ENCODE measurements around the gene ADAMTS10.
"Not testable (repeated sequence)": the region's sequence is repeated elsewhere in the genome, so short reads cannot be mapped to it uniquely, and the experiment has no call there.

Gene ADAMTS10

DNA sequence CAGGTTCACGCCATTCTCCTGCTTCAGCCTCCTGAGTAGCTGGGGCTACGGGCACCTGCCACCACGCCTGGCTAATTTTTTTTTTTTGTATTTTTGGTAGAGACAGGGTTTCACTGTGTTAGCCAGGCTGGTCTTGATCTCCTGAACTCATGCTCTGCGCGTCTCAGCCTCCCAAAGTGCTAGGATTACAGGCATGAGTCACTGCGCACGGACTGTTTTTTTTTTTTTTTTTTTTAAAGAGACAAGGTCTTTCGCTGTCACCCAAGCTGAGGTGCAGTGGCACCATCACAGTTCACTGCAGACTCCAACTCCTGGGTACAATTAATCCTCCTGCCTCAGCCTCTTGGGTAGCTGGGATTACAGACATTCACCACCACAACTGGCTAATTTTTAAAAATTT is 8.2 kb upstream of the ADAMTS10 start:
- no peak for DNase-seq (ENCODE audit: extremely low read depth, insufficient read length)
- TF ChIP-seq, protein P1, sequence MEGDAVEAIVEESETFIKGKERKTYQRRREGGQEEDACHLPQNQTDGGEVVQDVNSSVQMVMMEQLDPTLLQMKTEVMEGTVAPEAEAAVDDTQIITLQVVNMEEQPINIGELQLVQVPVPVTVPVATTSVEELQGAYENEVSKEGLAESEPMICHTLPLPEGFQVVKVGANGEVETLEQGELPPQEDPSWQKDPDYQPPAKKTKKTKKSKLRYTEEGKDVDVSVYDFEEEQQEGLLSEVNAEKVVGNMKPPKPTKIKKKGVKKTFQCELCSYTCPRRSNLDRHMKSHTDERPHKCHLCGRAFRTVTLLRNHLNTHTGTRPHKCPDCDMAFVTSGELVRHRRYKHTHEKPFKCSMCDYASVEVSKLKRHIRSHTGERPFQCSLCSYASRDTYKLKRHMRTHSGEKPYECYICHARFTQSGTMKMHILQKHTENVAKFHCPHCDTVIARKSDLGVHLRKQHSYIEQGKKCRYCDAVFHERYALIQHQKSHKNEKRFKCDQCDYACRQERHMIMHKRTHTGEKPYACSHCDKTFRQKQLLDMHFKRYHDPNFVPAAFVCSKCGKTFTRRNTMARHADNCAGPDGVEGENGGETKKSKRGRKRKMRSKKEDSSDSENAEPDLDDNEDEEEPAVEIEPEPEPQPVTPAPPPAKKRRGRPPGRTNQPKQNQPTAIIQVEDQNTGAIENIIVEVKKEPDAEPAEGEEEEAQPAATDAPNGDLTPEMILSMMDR (IDR thresholded peaks at IDR 0.05; ENCODE audit: insufficient read depth, low read length, poor library complexity, severe bottlenecking), result no peak

DNA sequence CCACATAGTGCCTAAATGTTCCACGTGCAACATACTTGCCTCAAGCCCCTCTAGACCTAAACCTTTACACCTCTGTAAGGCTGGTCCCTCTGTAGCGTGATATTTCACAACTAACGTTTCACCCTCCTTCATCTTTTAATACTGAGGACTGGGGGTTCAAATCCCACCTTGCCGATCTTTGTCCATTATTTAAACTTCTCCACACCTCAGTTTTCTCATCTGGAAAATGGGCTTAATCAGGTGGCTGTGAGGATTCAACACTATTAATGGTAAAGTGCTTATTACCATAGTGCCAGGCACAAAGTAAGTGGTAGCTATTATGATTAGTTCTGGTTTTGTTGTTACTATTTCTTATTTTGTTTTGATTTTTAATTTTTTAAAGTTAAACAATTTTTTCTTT is 7.5 kb upstream of the ADAMTS10 start:
- Histone ChIP-seq H3K36me3 (ENCODE audit: control insufficient read depth, insufficient read depth, low read length) (no peaks in the 10 kb centered on the region), H3K4me3 (replicated peaks; ENCODE audit: low read depth, low read length) (no peak overlapping the region), H3K27me3 (replicated peaks; ENCODE audit: control insufficient read depth, insufficient read depth, low read length) (no peaks in the 10 kb centered on the region)
- no peak for DNase-seq (ENCODE audit: extremely low read depth, insufficient read length)
- TF ChIP-seq, protein P1 (IDR thresholded peaks at IDR 0.05; ENCODE audit: insufficient read depth, low read length, poor library complexity, severe bottlenecking), result no peak

More for the DNA sequence above, 8.2 kb upstream of the ADAMTS10 start:
- H3K4me3 ChIP-seq (replicated peaks; ENCODE audit: low read depth, low read length), result no peak overlapping the region
- no peaks in the 10 kb centered on the region for H3K27me3 ChIP-seq (replicated peaks; ENCODE audit: control insufficient read depth, insufficient read depth, low read length)
- no peaks in the 10 kb centered on the region for H3K36me3 ChIP-seq (ENCODE audit: control insufficient read depth, insufficient read depth, low read length)

DNA sequence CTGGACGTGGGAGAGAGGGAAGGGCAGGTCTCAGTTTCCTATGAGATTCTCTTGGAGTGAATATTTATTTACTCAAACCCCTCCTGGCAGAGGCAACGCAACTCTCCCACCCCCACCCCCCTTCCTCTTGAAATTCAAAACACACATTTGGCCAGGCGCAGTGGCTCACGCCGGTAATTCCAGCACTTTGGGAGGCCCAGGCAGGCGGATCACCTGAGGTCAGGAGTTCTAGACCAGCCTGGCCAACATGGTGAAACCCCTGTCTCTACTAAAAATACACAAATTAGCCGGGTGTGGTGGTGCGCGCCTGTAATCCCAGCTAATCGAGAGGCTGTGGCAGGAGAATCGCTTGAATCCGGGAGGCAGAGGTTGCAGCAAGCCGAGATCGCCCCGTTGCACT is 6.8 kb upstream of the ADAMTS10 start:
- not testable (repeated sequence) for H3K4me3 ChIP-seq (replicated peaks; ENCODE audit: low read depth, low read length); H3K36me3 ChIP-seq (ENCODE audit: control insufficient read depth, insufficient read depth, low read length); DNase-seq (ENCODE audit: extremely low read depth, insufficient read length); H3K27me3 ChIP-seq (replicated peaks; ENCODE audit: control insufficient read depth, insufficient read depth, low read length)

DNA sequence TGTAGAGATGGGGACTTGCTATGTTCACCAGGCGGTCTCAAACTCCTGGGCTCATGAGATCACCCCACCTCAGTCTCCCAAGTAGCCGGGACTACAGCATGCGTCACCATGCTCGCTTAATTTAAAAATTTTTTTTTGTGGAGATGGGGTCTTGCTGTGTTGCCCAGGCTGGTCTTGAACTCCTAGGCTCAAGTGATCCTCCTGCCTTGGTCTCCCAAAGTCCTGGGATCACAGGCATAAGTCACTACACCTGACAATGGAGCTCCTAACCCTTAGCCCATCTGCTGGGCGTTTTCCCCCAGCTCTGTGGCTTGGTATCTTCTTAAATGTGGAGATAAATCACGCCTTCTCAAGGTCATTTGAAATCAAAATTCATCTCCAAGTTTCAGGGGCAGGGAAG is 6.3 kb upstream of the ADAMTS10 start:
- Histone ChIP-seq H3K4me3 (replicated peaks; ENCODE audit: low read depth, low read length) (no peak overlapping the region), H3K36me3 (ENCODE audit: control insufficient read depth, insufficient read depth, low read length) (no peaks in the 10 kb centered on the region), H3K27me3 (replicated peaks; ENCODE audit: control insufficient read depth, insufficient read depth, low read length) (no peaks in the 10 kb centered on the region)
- TF ChIP-seq, protein P1 (IDR thresholded peaks at IDR 0.05; ENCODE audit: insufficient read depth, low read length, poor library complexity, severe bottlenecking), result no peak
- DNase-seq (ENCODE audit: extremely low read depth, insufficient read length), result no peak

DNA sequence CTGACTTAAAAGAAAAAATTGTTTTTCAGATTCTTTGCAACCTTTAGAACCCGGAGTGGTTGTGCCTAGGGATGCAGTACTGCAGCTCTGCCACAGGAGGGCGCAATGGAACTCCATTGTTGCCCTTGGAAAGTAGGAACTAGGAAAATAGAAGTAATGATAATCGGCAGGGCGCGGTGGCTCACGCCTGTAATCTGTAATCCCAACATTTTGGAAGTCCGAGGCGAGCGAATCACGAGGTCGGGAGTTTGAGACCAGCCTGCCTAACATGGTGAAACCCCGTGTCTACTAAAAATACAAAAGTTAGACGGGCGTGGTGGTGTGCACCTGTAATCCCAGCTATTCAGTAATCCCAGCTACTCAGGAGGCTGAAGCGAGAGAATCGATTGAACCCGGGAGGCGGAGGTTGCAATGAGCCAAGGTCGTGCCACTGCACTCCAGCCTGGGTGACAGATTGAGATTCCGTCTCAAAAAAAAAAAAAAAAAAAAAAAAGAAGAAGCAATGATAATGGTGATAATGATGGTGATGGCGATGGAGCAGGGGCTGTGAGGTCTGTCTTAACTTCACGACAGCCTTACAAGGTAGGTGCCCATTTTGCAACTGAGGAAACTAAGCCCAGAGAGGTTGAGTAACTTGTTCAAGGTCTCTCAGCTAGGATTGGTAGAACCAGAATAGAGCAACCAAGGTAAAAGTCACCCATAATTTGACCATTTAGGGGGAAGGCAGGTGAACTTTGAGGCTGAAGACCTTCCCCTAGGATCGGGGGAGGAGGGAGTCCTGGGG is 5.5 kb upstream of the ADAMTS10 start:
- H3K4me3 ChIP-seq (replicated peaks; ENCODE audit: low read depth, low read length), result no peak overlapping the region
- no peaks in the 10 kb centered on the region for H3K36me3 ChIP-seq (ENCODE audit: control insufficient read depth, insufficient read depth, low read length)
- H3K27me3 ChIP-seq (replicated peaks; ENCODE audit: control insufficient read depth, insufficient read depth, low read length), result no peaks in the 10 kb centered on the region
- TF ChIP-seq, protein P1 (IDR thresholded peaks at IDR 0.05; ENCODE audit: insufficient read depth, low read length, poor library complexity, severe bottlenecking), result peak; percentile 89
- DNase-seq (ENCODE audit: extremely low read depth, insufficient read length), result no peak

DNA sequence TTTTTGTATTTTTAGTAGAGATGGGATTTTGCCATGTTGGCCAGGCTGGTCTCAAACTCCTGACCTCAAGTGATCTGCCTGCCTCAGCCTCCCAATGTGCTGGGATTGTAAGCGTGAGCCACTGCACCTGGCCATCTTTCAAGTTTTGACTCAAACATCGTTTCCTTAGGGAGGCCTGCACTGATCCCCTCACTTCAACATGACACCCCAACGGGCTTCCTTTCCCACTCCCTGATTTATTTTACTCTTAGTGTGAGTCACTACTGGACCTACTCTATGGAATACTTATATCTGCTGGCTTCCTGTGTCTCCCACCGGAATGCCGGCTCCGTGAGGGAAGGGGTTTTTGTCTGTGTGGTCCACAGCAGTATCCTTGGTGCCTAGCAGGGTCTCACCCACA is 4.5 kb upstream of the ADAMTS10 start:
- Histone ChIP-seq H3K27me3 (replicated peaks; ENCODE audit: control insufficient read depth, insufficient read depth, low read length) (no peaks in the 10 kb centered on the region), H3K36me3 (ENCODE audit: control insufficient read depth, insufficient read depth, low read length) (no peaks in the 10 kb centered on the region), H3K4me3 (replicated peaks; ENCODE audit: low read depth, low read length) (no peak overlapping the region)
- DNase-seq (ENCODE audit: extremely low read depth, insufficient read length), result no peak
- TF ChIP-seq, protein P1 (IDR thresholded peaks at IDR 0.05; ENCODE audit: insufficient read depth, low read length, poor library complexity, severe bottlenecking), result no peak

Measured in GM06990 (cell line).